Measurements from ENCODE around the gene THSD7A. TPM values are rescaled to one million over a fixed set of nuclear protein-coding genes. Genes with fewer than 3 reads are reported as not detected.

THSD7A gene
- total and polyA plus RNA-seq, 2 of the 4 experiments (the other 2 are of a cell fraction): 0.02 to 0.18 TPM

DNA sequence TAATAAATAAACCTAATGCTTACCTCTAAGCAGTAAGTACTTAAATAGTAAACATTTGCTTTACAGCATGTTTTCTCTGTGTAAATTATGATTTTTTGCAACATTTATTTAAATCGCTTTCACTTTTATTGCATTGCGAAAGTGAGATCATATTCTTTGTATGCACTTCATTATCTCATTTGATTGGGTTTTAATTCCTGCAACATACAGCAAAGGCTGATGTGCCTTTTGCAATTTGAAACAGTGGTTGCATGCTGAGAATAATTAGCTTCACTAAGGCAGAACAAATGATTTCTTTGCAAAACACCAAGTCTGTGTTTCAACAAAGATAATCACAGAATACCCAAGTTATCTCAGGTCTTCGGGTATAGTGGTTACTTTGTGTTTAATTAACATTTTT lies 16.3 kb upstream of the THSD7A start:
- H3K27ac ChIP-seq (ENCODE audit: insufficient read depth, low read length): no peak overlapping the region
- H3K9me3 ChIP-seq (ENCODE audit: control insufficient read depth, insufficient read depth, low read length): no peaks in the 10 kb centered on the region; the same call in 1 of the 2 replicates
- H3K4me1 ChIP-seq (ENCODE audit: control insufficient read depth, insufficient read depth, low read length): no peaks in the 10 kb centered on the region
- H2AK9ac ChIP-seq (replicated peaks; ENCODE audit: low read depth, low read length, poor library complexity): no peak overlapping the region
- CTCF ChIA-PET: no interaction called here
- H3K14ac ChIP-seq (replicated peaks; ENCODE audit: low read depth, low read length): no peak overlapping the region
- no peak overlapping the region for H2BK15ac ChIP-seq (ENCODE audit: low read depth, low read length)
- H3K79me1 ChIP-seq (ENCODE audit: low read depth in 1 of 2, low read length in 2 of 2): no peaks in the 10 kb centered on the region
- no peak overlapping the region for H4K91ac ChIP-seq (ENCODE audit: insufficient read depth, low read depth, low read length)
- no peak overlapping the region for H2AFZ ChIP-seq (replicated peaks; ENCODE audit: low read length, poor library complexity)
- no peak overlapping the region for H2BK20ac ChIP-seq (ENCODE audit: low read depth, low read length)
- H2BK120ac ChIP-seq (ENCODE audit: low read depth, low read length): no peak overlapping the region
- no peak overlapping the region for H3K18ac ChIP-seq (ENCODE audit: low read depth, low read length)
- no peak overlapping the region for H4K5ac ChIP-seq (ENCODE audit: low read depth, low read length)
- no CpG with 5 or more reads among the region's 3 CpGs for WGBS, 2 experiments (ENCODE audit: extremely low coverage in 2 of 2, insufficient read length in 1 of 2)
- BruUV-seq (replicated peaks): no TSS peak
- no peak overlapping the region for H4K8ac ChIP-seq (ENCODE audit: low read depth in 2 of 2, low read length in 2 of 2)
- TF ChIP-seq, protein P1, sequence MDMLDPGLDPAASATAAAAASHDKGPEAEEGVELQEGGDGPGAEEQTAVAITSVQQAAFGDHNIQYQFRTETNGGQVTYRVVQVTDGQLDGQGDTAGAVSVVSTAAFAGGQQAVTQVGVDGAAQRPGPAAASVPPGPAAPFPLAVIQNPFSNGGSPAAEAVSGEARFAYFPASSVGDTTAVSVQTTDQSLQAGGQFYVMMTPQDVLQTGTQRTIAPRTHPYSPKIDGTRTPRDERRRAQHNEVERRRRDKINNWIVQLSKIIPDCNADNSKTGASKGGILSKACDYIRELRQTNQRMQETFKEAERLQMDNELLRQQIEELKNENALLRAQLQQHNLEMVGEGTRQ (IDR thresholded peaks at IDR 0.05; ENCODE audit: low read depth, low read length): no peak
- TF ChIP-seq, protein P2, sequence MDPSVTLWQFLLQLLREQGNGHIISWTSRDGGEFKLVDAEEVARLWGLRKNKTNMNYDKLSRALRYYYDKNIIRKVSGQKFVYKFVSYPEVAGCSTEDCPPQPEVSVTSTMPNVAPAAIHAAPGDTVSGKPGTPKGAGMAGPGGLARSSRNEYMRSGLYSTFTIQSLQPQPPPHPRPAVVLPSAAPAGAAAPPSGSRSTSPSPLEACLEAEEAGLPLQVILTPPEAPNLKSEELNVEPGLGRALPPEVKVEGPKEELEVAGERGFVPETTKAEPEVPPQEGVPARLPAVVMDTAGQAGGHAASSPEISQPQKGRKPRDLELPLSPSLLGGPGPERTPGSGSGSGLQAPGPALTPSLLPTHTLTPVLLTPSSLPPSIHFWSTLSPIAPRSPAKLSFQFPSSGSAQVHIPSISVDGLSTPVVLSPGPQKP (IDR thresholded peaks at IDR 0.05; ENCODE audit: borderline replicate concordance, low read depth, low read length): no peak
- TF ChIP-seq MAFK (IDR thresholded peaks at IDR 0.05; ENCODE audit: low read depth, low read length) (no peak), POLR2A (IDR thresholded peaks at IDR 0.05; ENCODE audit: low read depth, low read length) (no peak), SMC3 (IDR thresholded peaks at IDR 0.05; ENCODE audit: low read depth, low read length) (no peak), BHLHE40 (IDR thresholded peaks at IDR 0.05; ENCODE audit: low read depth, low read length) (no peak), MAZ (IDR thresholded peaks at IDR 0.05; ENCODE audit: borderline replicate concordance, low read depth, low read length) (no peak), NFE2L2 (IDR thresholded peaks at IDR 0.05; ENCODE audit: low read depth, low read length) (no peak), RCOR1 (IDR thresholded peaks at IDR 0.05; ENCODE audit: insufficient replicate concordance, low read length) (no peak), FOS (IDR thresholded peaks at IDR 0.05; ENCODE audit: low read depth, low read length) (no peak)
- POLR2A ChIA-PET (ENCODE audit: unreplicated experiment): no interaction called here
- no peak overlapping the region for H3K4me2 ChIP-seq (ENCODE audit: low read depth, low read length)
- H3K56ac ChIP-seq (ENCODE audit: extremely low read depth, insufficient read depth, low read length): no peak overlapping the region
- intact Hi-C loops (cut with micrococcal nuclease): no loop called here
- no peak overlapping the region for H3K4ac ChIP-seq (ENCODE audit: low read depth, low read length)
- no peaks in the 10 kb centered on the region for H4K20me1 ChIP-seq (ENCODE audit: insufficient read depth, low read length)
- no peaks in the 10 kb centered on the region for H3K9me1 ChIP-seq (ENCODE audit: insufficient read depth, low read length)
- no peak overlapping the region for H3K23ac ChIP-seq (ENCODE audit: low read depth, low read length)
- H3K9ac ChIP-seq (ENCODE audit: low read depth, low read length): no peak overlapping the region
- no peaks in the 10 kb centered on the region for H3K27me3 ChIP-seq (ENCODE audit: control insufficient read depth, insufficient read depth, low read length)
- in situ Hi-C loops (cut with MboI; ENCODE audit: low sequenced_read_pairs): loop anchor here (25.0 kb wide), 1 partner anchor 639 kb away; no protein-coding TSS in a partner anchor
- no peak overlapping the region for H3K4me3 ChIP-seq (ENCODE audit: insufficient read depth, low read depth, low read length)
- H3K36me3 ChIP-seq (ENCODE audit: control insufficient read depth, insufficient read depth, low read length): no peaks in the 10 kb centered on the region
- DNase-seq (no peak), ATAC-seq (ENCODE audit: low read depth) (no peak)
- no peak overlapping the region for H2AK5ac ChIP-seq (ENCODE audit: low read depth, low read length)
- no peak overlapping the region for H2BK5ac ChIP-seq (ENCODE audit: low read depth, low read length, poor library complexity, severe bottlenecking)
- dilution Hi-C loops (cut with HindIII; ENCODE audit: low sequenced_read_pairs, unreplicated experiment): no loop called here

Measured in IMR-90 (cell line).